GM19035 (cell line): ENCODE measurements around the gene CHST3.
A peak's percentile ranks its signal among the peaks of the same experiment; 100 is the strongest.
"Not testable (repeated sequence)": the region's sequence is repeated elsewhere in the genome, so short reads cannot be mapped to it uniquely, and the experiment has no call there.

ENCODE experiments used
- ATAC-seq: cut with Tn5 transposase; IDR thresholded peaks from one replicate; pipeline ENCODE4 v1.9.1; 2021; ENCODE audit not compliant: unreplicated experiment

The CHST3 gene

GRCh38 chr10:71972746-71973695 is 8.8 kb downstream of the CHST3 start:
- no peak for ATAC-seq

DNA sequence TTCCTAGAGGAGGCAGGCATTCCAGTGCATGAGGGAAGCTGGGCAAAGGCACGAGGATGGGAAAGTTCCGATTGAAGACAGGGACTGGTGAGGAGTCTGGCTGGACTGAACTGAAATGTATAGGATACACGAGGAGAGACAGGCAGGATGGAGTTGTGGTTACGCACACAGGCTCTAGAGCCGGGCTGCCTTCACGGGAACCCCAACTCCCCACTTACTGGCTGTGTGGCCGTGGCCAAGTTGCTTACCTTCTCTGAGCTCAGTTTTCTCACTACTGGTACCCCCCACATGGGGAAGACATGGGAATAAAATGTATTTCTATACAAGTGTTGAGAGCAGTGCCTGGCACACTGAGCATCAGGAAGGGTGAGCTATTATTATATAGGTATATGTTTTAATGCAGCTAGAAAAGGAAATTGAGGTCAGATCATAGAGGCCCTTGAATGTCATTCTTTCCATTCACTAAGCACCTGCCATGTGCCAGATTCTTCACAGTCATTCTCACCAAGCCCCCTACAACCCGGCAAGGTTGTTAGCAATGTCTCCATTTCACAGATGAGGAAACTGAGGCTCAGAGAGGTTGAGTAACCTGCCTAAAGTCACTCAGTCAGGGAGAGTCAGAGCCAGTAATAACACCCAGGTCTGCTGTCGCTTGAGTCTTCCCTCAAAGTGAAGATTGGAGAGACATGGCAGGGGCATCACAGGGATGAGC is 9.7 kb downstream of the CHST3 start:
- ATAC-seq = no peak

GRCh38 chr10:71974489-71975021 is 10.4 kb downstream of the CHST3 start:
- no peak for ATAC-seq

GRCh38 chr10:71975087-71975870 is 11.1 kb downstream of the CHST3 start:
- no peak for ATAC-seq

- ATAC-seq = no peak
Observed at GRCh38 chr10:71975871-71976725, 11.9 kb downstream of the CHST3 start.

DNA sequence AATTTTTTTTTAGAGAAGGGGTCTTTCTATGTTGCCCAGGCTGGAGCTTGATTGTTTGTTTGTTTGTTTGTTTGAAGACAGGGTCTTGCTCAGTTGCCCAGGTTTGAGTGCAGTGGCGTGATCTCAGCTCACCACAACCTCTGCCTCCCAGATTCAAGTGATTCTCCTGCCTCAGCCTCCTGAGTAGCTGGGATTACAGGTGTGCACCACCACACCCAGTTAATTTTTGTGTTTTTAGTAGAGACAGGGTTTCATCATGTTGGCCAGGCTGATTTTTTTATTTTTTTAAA is 13.4 kb downstream of the CHST3 start:
- not testable (repeated sequence) for ATAC-seq

DNA sequence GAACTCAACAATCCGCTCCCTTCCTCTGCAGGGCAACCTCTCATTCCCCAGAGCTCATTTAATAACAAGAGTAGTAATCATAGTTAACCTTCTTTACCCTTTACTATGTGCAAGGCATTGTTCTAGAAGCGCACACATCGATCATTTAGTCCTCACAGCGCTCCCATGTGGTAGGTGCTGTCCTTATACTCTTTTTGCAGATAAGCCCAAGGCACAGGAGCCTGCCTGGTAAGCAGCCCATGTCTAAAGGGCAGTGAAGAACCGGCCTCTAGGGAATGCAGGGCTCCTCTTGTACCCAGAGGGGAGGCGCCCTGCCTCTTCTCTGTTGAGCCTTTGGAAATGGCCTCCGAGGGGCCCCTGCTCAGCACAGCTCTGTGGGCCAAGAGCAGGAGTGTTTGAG is 14.3 kb downstream of the CHST3 start:
- ATAC-seq = no peak

DNA sequence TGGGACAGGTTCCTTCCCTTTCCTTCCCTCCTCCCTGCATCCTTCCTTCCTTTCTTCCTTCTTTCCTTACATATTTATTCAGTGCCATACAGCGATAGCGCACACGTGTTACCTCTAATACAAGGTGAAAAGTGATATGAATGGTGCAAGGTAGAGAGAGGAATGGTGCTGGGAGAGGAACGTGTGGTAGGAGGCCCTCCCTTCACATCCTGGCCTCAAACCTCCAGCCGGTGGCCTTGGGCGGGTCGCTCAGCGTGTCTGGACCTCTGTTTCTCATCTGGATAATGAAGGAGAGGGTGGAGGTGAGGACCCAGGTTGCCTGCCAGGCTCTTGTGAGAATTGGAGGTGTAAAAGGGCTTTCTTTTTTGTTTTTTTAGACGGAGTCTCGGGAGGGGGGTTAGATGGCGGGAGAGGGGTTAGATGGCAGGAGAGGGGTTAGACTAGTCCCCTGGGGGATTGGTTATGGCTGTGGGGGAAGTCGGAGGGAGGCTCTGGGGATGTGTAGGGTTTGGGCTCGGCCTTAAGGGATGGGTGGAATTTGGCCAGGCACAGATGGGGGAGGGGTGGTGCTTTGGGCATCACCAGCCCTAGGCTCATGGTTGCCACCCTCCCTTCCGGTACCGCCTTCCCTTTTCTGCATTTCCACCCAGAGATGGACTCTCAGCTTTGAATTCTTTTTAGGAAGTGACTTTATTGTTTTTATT is 14.9 kb downstream of the CHST3 start:
- ATAC-seq = no peak

GRCh38 chr10:71979692-71980062 is 15.5 kb downstream of the CHST3 start:
- no peak for ATAC-seq

- ATAC-seq = no peak
Observed at GRCh38 chr10:71980181-71981014, 16.2 kb downstream of the CHST3 start.

DNA sequence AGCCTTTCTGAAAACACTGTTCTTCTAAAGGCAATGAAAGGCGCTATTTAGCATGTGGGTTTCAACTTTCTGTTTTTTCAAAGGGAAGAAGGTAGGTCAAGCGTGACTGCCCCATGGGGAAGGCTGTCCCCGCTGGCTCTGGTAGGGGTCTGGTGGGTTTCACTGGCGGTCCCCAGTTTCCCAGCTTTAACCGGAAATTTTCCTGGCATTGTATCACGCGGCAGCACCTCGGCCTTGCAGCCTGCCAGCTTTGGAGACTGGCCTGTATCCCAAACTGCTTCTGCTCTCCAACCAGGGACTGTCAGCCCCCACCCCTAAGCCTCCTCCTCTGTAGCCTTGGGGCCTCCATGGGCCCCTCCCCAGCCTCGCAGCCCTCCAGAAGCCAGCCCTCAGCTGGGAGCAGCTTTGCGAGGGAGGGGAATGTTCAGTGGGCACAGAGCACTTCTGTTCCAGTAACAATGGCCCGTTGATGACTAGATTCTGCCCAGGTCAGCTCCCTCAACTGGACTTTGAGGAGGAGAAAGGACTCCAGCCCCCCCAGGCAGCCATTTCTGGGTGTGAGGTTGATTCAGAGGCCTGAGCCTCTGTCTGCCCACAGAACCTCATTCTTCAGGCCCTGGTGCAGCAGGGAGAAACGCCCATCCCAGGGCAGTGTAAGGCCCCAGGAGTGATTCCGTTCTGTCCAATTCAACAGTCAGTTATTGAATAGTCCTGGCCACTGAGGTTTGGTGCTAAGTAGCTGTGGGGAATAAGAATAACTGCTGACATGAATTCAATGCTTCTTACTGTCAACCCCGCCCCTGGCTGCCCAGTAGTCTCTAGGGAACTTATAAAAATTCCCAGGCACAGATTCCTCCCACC is 17.1 kb downstream of the CHST3 start:
- ATAC-seq = no peak

GRCh38 chr10:71981876-71982230 is 17.7 kb downstream of the CHST3 start:
- no peak for ATAC-seq

GRCh38 chr10:71982269-71983178 is 18.3 kb downstream of the CHST3 start:
- ATAC-seq = no peak

GRCh38 chr10:71984126-71984808 is 20.1 kb downstream of the CHST3 start:
- ATAC-seq = no peak

DNA sequence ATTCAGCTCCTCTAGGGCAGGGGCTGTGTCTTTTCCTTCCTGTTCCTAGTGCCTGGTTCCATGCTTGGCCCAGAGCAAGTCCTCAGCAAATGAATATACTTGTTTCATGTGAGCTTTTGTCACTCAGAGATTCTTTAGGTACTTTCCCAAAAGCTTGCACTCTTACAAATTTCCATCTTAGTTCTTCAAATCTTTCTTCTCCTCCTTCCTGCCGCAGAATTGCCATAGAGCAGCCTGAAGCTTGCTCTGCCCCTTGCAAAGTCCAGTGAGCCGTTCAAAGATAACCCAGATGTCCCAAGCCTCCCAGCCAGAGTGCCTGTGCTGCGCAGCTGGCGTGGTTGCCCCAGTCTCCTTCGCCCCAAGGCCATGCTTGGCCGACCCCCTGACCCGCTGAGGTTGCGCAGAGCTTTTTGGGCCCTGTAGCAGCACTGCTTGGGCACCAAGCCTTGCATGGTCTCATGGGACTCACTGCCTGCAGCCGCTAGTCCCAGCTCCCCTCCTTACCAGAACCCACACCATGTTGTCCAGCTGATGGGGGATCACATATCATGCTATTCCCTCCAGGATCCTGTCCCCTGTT is 20.7 kb downstream of the CHST3 start:
- ATAC-seq = peak; percentile 33
